HepG2 (cell line): ENCODE results near the gene THRAP3. TPM values are rescaled to one million over a fixed set of nuclear protein-coding genes. Genes with fewer than 3 reads are reported as not detected.

Experiments
- ATAC-seq: fragments of 200-7000 bp; cut with Tn5 transposase; 3 replicates; pipeline ENCODE4 v1.9.1; 2020; ENCODE audit warnings: mild to moderate bottlenecking, moderate library complexity
- BruUV-seq: library from RNA; stranded (reverse); fragments of 400-500 nt; replicated peaks from 2 replicates; lab custom pipeline; 2021; lab: Mats Ljungman, UMichigan
- CTCF ChIA-PET: fragments of 300-600 bp; formaldehyde crosslinking; extraction: SDS; loops from one replicate; lab custom pipeline; 2021; ENCODE audit warnings: low total read pairs, inconsistent platforms, low intra/inter-chr PET ratio; lab: Yijun Ruan, JAX
- POLR2A ChIA-PET: fragments of 350-600 bp; sonication (Branson Sonifier 250); formaldehyde crosslinking; loops from one replicate; lab custom pipeline; 2020; ENCODE audit warnings: antibody characterized with exemption, inconsistent platforms; lab: Yijun Ruan, JAX
- DNase-seq: peaks from one replicate; pipeline ENCODE4 v3.0.0-alpha.2; 2015; ENCODE audit warnings: low spot score
- FAIRE-seq: peaks from 3 replicates; lab custom pipeline; 2011; peaks lifted over from hg19 to GRCh38; lab: Jason Lieb, UNC
- H2AFZ ChIP-seq: one replicate; pipeline ENCODE4 v1.6.1; 2011; ENCODE audit warnings: low read length, inconsistent platforms
- H3K27ac ChIP-seq: fragments of 300-600 bp; 3 replicates; pipeline ENCODE4 v1.8.0; 2011; ENCODE audit warnings: mixed run types, mild to moderate bottlenecking, mixed read lengths, low read length, inconsistent platforms; ENCODE audit not compliant: insufficient read depth; ENCODE audit errors: extremely low read length
- H3K27me3 ChIP-seq, 2 experiments: fragments of 200-600 bp in 1 of 2; 2 replicates in 1 of 2; 3 replicates in 1 of 2; pipeline versions ENCODE4 v1.6.0 to v1.8.0; 2011; ENCODE audit warnings: low read length in 2 of 2, mild to moderate bottlenecking in 2 of 2, moderate library complexity in 2 of 2, inconsistent platforms in 1 of 2; ENCODE audit not compliant: insufficient read depth in 2 of 2, control insufficient read depth in 1 of 2
- H3K36me3 ChIP-seq, 2 experiments: fragments of 200-600 bp in 1 of 2; replicated peaks in 1 of 2; 2 replicates in 1 of 2; 3 replicates in 1 of 2; pipeline versions ENCODE4 v1.5.1 to v1.8.0; 2011; ENCODE audit warnings: low read length in 2 of 2, inconsistent platforms in 1 of 2; ENCODE audit not compliant: insufficient read depth in 2 of 2, control insufficient read depth in 1 of 2
- H3K4me1 ChIP-seq: 2 replicates; pipeline ENCODE4 v1.5.1; 2012; ENCODE audit warnings: low read length, inconsistent platforms; ENCODE audit not compliant: insufficient read depth
- H3K4me2 ChIP-seq: 2 replicates; pipeline ENCODE4 v1.6.0; 2011; ENCODE audit warnings: low read depth, low read length, inconsistent platforms
- H3K4me3 ChIP-seq, 3 experiments: fragments of 200-600 bp in 1 of 3; sonication (generic), shearing (Covaris generic) in 1 of 3; replicated peaks in 1 of 3; 2 replicates each; pipeline ENCODE4 v1.5.1; 2011 to 2016; ENCODE audit warnings: low read length in 3 of 3, inconsistent platforms in 2 of 3, low read depth in 2 of 3, mild to moderate bottlenecking in 2 of 3, control low read depth in 1 of 3, mixed read lengths in 1 of 3; ENCODE audit not compliant: insufficient read depth in 1 of 3
- H3K79me2 ChIP-seq: one replicate; pipeline ENCODE4 v1.6.1; 2011; ENCODE audit warnings: low read length, inconsistent platforms; ENCODE audit not compliant: insufficient read depth
- H3K9ac ChIP-seq: 2 replicates; pipeline ENCODE4 v1.6.0; 2011; ENCODE audit warnings: mild to moderate bottlenecking, low read depth, low read length, inconsistent platforms; ENCODE audit not compliant: insufficient read depth
- H3K9me3 ChIP-seq: 2 replicates; pipeline ENCODE4 v1.5.1; 2012; ENCODE audit warnings: mild to moderate bottlenecking, low read length
- H4K20me1 ChIP-seq: 2 replicates; pipeline ENCODE4 v1.6.0; 2011; ENCODE audit warnings: inconsistent platforms, mild to moderate bottlenecking, low read length, moderate library complexity; ENCODE audit not compliant: insufficient read depth
- HCFC1 ChIP-seq: fragments of 150-350 bp; IDR thresholded peaks from 2 replicates; pipeline ENCODE4 v1.6.1; 2014; ENCODE audit warnings: low read depth, low read length
- HNRNPLL ChIP-seq: fragments of 200-400 bp; formaldehyde crosslinking; IDR thresholded peaks from 2 replicates; pipeline ENCODE4 v1.6.1; 2017; ENCODE audit warnings: mild to moderate bottlenecking, low read depth, low read length; ENCODE audit not compliant: poor library complexity, severe bottlenecking
- MTF2 ChIP-seq: sonication (generic); formaldehyde crosslinking; IDR thresholded peaks from 2 replicates; pipeline ENCODE4 v1.5.0; 2020; ENCODE audit warnings: missing genetic modification reagents, borderline replicate concordance
- MZF1 ChIP-seq: sonication (generic); formaldehyde crosslinking; IDR thresholded peaks from 2 replicates; pipeline ENCODE4 v1.8.1; 2023; ENCODE audit warnings: mild to moderate bottlenecking, missing genetic modification reagents, borderline replicate concordance
- RAD51 ChIP-seq: fragments of 450-650 bp; IDR thresholded peaks from 2 replicates; pipeline ENCODE4 v1.6.1; 2016; ENCODE audit warnings: borderline replicate concordance
- TAF1 ChIP-seq: sonication (generic); formaldehyde crosslinking; IDR thresholded peaks from 2 replicates; pipeline ENCODE4 v1.4.0; 2020; ENCODE audit warnings: missing genetic modification reagents
- TEAD2 ChIP-seq: sonication (generic); formaldehyde crosslinking; IDR thresholded peaks from 2 replicates; pipeline ENCODE4 v1.9.0; 2021; ENCODE audit warnings: missing genetic modification reagents
- ZKSCAN5 ChIP-seq: sonication (generic); formaldehyde crosslinking; IDR thresholded peaks from 2 replicates; pipeline ENCODE4 v1.5.1; 2020; ENCODE audit warnings: mild to moderate bottlenecking, missing genetic modification reagents
- ZNF550 ChIP-seq: sonication (generic); formaldehyde crosslinking; IDR thresholded peaks from 2 replicates; pipeline ENCODE4 v1.4.0; 2020; ENCODE audit warnings: mild to moderate bottlenecking, missing genetic modification reagents, borderline replicate concordance
- ZNF598 ChIP-seq: sonication (generic); formaldehyde crosslinking; IDR thresholded peaks from 2 replicates; pipeline ENCODE4 v1.5.1; 2020; ENCODE audit warnings: mild to moderate bottlenecking, missing genetic modification reagents, borderline replicate concordance
- ZSCAN20 ChIP-seq: sonication (generic); formaldehyde crosslinking; IDR thresholded peaks from 2 replicates; pipeline ENCODE4 v1.4.0; 2020; ENCODE audit warnings: missing genetic modification reagents, mild to moderate bottlenecking, borderline replicate concordance
- WGBS: methylation state at CpG from one replicate; pipeline ENCODE4 v1.1.6; 2017; ENCODE audit warnings: low lambda C conversion rate; 5-methylcytosine and 5-hydroxymethylcytosine counted together
- in situ Hi-C: cut with HindIII; loops from 2 replicates; pipeline ENCODE4 v1.10.0; 2017; ENCODE audit warnings: low pct_unique_long_range_greater_than_20kb; ENCODE audit not compliant: extremely low pct_ligation_motif_present
- intact Hi-C: fragments of 100-400 bp; cut with micrococcal nuclease; formaldehyde crosslinking; loops from one replicate; pipeline ENCODE4 v1.10.0; 2022; ENCODE audit not compliant: unreplicated experiment
- polyA plus RNA-seq, 8 experiments: library from polyadenylated mRNA; depleted of rRNA in 3 of 8; stranded (reverse) in 7 of 8; unstranded in 1 of 8; fragments of >200 nt; fragmentation: Illumina TruSeq in 4 of 8; extraction: Trizol in 4 of 8; gene quantifications; 2 replicates each; pipeline versions ENCODE4 v1.2.1 to v1.2.3, GENCODE V29; 2011 to 2016; ENCODE audit warnings: low read depth in 4 of 8, missing spikeins in 1 of 8, mixed read lengths in 1 of 8; ENCODE audit not compliant: insufficient read depth in 1 of 8
- total RNA-seq, 5 experiments: library from RNA; depleted of rRNA; stranded (reverse); fragments of >200 nt; fragmentation: Illumina TruSeq; extraction: Trizol; gene quantifications; 2 replicates each; pipeline ENCODE4 v1.2.3, GENCODE V29; 2016; ENCODE audit warnings: low read depth in 1 of 5
- TF ChIP-seq, protein P1 (sequence below): IDR thresholded peaks from 2 replicates; pipeline ENCODE4 v1.6.1; 2016; ENCODE audit warnings: control low read depth
- TF ChIP-seq, protein P2 (sequence below): sonication (generic); formaldehyde crosslinking; IDR thresholded peaks from 2 replicates; pipeline ENCODE4 v1.9.0; 2021; ENCODE audit warnings: mild to moderate bottlenecking, missing genetic modification reagents
- TF ChIP-seq, protein P3 (sequence below): sonication (generic); formaldehyde crosslinking; conservative IDR thresholded peaks from 2 replicates; pipeline ENCODE4 v1.4.0; 2020; ENCODE audit warnings: missing genetic modification reagents
- TF ChIP-seq, protein P4 (sequence below): IDR thresholded peaks from 2 replicates; pipeline ENCODE4 v1.6.1; 2018; ENCODE audit warnings: missing genetic modification reagents, mild to moderate bottlenecking, missing compliant biosample characterization

The THRAP3 gene
- total and polyA plus RNA-seq, 2 of the 13 experiments (the other 11 are each of a cell fraction or from before 2014, with no cell fraction given) = 45.0 to 92.6 TPM

DNA sequence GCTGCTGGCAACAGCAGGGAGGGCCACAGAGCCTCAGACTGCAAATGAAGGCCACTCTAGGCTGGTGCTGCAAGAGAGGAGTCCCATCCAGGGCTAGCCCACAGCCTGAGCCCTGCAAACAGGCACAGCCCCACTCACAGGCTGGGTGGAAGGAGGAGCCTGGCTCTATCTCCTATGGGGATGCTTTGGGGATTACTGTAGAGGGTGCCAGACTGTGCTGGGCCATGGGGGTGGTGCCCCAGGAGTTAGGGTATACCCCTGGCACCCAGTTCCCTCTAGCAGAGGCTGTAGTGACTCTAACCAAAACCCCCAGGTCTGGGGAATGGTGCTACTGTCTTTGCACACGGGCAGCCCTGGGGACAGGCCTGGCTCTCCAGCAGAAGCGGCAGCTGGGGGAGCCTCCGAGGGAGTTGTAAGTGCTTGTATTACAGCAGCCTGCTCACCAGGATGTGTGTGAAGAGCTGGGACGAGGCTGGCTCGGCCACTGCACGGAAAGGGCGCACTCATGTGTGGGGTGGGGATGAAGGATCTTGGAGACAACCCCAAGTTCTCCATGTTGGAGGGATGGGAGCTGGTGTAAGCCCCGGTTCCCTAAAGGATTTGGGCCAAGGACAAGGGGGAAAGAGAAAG, 122.6 kb downstream of the THRAP3 start:
- DNase-seq = no peak
- no peaks in the 10 kb centered on the region for H3K9me3 ChIP-seq
- no peak overlapping the region for H3K9ac ChIP-seq
- ChIA-PET CTCF (no interaction called here), POLR2A (no interaction called here)
- peaks cover 38 to 71% of the 10 kb centered on the region in 2 experiments for H3K36me3 ChIP-seq
- H3K27me3 ChIP-seq = no peaks in the 10 kb centered on the region
- H3K4me2 ChIP-seq = no peak overlapping the region
- no peak overlapping the region for H2AFZ ChIP-seq
- 95% methylated on average over 8 of the region's 8 CpGs for WGBS
- H3K27ac ChIP-seq = no peak overlapping the region
- no peaks in the 10 kb centered on the region for H3K79me2 ChIP-seq
- H3K4me1 ChIP-seq = peaks cover 25% of the 10 kb centered on the region
- H4K20me1 ChIP-seq = no peaks in the 10 kb centered on the region
- no peak for ATAC-seq
- H3K4me3 ChIP-seq = no peak overlapping the region
- intact Hi-C loops = no loop called here
- no peak for FAIRE-seq
- in situ Hi-C loops = no loop called here
- no TSS peak for BruUV-seq
- TF ChIP-seq, protein P1, sequence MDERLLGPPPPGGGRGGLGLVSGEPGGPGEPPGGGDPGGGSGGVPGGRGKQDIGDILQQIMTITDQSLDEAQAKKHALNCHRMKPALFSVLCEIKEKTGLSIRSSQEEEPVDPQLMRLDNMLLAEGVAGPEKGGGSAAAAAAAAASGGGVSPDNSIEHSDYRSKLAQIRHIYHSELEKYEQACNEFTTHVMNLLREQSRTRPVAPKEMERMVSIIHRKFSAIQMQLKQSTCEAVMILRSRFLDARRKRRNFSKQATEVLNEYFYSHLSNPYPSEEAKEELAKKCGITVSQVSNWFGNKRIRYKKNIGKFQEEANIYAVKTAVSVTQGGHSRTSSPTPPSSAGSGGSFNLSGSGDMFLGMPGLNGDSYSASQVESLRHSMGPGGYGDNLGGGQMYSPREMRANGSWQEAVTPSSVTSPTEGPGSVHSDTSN = no peak
- TF ChIP-seq MTF2 (CRISPR knock-in tag) = no peak
- TF ChIP-seq HCFC1 = no peak
- TF ChIP-seq, protein P2, sequence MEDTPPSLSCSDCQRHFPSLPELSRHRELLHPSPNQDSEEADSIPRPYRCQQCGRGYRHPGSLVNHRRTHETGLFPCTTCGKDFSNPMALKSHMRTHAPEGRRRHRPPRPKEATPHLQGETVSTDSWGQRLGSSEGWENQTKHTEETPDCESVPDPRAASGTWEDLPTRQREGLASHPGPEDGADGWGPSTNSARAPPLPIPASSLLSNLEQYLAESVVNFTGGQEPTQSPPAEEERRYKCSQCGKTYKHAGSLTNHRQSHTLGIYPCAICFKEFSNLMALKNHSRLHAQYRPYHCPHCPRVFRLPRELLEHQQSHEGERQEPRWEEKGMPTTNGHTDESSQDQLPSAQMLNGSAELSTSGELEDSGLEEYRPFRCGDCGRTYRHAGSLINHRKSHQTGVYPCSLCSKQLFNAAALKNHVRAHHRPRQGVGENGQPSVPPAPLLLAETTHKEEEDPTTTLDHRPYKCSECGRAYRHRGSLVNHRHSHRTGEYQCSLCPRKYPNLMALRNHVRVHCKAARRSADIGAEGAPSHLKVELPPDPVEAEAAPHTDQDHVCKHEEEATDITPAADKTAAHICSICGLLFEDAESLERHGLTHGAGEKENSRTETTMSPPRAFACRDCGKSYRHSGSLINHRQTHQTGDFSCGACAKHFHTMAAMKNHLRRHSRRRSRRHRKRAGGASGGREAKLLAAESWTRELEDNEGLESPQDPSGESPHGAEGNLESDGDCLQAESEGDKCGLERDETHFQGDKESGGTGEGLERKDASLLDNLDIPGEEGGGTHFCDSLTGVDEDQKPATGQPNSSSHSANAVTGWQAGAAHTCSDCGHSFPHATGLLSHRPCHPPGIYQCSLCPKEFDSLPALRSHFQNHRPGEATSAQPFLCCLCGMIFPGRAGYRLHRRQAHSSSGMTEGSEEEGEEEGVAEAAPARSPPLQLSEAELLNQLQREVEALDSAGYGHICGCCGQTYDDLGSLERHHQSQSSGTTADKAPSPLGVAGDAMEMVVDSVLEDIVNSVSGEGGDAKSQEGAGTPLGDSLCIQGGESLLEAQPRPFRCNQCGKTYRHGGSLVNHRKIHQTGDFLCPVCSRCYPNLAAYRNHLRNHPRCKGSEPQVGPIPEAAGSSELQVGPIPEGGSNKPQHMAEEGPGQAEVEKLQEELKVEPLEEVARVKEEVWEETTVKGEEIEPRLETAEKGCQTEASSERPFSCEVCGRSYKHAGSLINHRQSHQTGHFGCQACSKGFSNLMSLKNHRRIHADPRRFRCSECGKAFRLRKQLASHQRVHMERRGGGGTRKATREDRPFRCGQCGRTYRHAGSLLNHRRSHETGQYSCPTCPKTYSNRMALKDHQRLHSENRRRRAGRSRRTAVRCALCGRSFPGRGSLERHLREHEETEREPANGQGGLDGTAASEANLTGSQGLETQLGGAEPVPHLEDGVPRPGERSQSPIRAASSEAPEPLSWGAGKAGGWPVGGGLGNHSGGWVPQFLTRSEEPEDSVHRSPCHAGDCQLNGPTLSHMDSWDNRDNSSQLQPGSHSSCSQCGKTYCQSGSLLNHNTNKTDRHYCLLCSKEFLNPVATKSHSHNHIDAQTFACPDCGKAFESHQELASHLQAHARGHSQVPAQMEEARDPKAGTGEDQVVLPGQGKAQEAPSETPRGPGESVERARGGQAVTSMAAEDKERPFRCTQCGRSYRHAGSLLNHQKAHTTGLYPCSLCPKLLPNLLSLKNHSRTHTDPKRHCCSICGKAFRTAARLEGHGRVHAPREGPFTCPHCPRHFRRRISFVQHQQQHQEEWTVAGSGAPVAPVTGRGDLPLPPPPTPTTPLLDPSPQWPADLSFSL (CRISPR knock-in tag) = no peak
- TF ChIP-seq MZF1 = no peak
- TF ChIP-seq, protein P3, sequence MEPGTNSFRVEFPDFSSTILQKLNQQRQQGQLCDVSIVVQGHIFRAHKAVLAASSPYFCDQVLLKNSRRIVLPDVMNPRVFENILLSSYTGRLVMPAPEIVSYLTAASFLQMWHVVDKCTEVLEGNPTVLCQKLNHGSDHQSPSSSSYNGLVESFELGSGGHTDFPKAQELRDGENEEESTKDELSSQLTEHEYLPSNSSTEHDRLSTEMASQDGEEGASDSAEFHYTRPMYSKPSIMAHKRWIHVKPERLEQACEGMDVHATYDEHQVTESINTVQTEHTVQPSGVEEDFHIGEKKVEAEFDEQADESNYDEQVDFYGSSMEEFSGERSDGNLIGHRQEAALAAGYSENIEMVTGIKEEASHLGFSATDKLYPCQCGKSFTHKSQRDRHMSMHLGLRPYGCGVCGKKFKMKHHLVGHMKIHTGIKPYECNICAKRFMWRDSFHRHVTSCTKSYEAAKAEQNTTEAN = no peak
- TF ChIP-seq TAF1 (CRISPR knock-in tag) = no peak
- TF ChIP-seq ZSCAN20 = no peak
- no peak for TF ChIP-seq ZKSCAN5 (CRISPR knock-in tag)
- no peak for TF ChIP-seq TEAD2 (CRISPR knock-in tag)
- TF ChIP-seq ZNF598 (CRISPR knock-in tag) = no peak
- TF ChIP-seq HNRNPLL = no peak
- TF ChIP-seq ZNF550 (CRISPR knock-in tag) = no peak
- TF ChIP-seq, protein P4, sequence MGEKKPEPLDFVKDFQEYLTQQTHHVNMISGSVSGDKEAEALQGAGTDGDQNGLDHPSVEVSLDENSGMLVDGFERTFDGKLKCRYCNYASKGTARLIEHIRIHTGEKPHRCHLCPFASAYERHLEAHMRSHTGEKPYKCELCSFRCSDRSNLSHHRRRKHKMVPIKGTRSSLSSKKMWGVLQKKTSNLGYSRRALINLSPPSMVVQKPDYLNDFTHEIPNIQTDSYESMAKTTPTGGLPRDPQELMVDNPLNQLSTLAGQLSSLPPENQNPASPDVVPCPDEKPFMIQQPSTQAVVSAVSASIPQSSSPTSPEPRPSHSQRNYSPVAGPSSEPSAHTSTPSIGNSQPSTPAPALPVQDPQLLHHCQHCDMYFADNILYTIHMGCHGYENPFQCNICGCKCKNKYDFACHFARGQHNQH = no peak
- TF ChIP-seq RAD51 = no peak
